HepG2 (cell line): ENCODE results near the gene CBFA2T2. TPM values are rescaled to one million over a fixed set of nuclear protein-coding genes. Genes with fewer than 3 reads are reported as not detected.

Experiments used
- CBFB ChIP-seq: sonication (generic); formaldehyde crosslinking; IDR thresholded peaks from 2 replicates; pipeline ENCODE4 v1.4.0; 2020; ENCODE audit warnings: missing genetic modification reagents
- FOXK1 ChIP-seq: sonication (generic); formaldehyde crosslinking; IDR thresholded peaks from 2 replicates; pipeline ENCODE4 v1.4.0; 2020; ENCODE audit warnings: low read depth, missing genetic modification reagents, borderline replicate concordance
- MTERF4 ChIP-seq: sonication (generic); formaldehyde crosslinking; IDR thresholded peaks from 2 replicates; pipeline ENCODE4 v1.8.0; 2023; ENCODE audit warnings: mild to moderate bottlenecking, missing genetic modification reagents
- PRDM15 ChIP-seq: sonication (generic); formaldehyde crosslinking; IDR thresholded peaks from 2 replicates; pipeline ENCODE4 v1.4.0; 2020; ENCODE audit warnings: missing genetic modification reagents
- RARG ChIP-seq: sonication (generic); formaldehyde crosslinking; IDR thresholded peaks from 2 replicates; pipeline ENCODE4 v1.4.0; 2020; ENCODE audit warnings: low read depth, mild to moderate bottlenecking, missing genetic modification reagents
- SRSF4 ChIP-seq: fragments of 200-400 bp; formaldehyde crosslinking; IDR thresholded peaks from one replicate; pipeline ENCODE4 v1.6.1; 2018; ENCODE audit warnings: mild to moderate bottlenecking, low read depth, low read length, moderate library complexity; ENCODE audit not compliant: poor library complexity, severe bottlenecking
- SRSF9 ChIP-seq: fragments of 200-400 bp; formaldehyde crosslinking; IDR thresholded peaks from 2 replicates; pipeline ENCODE4 v1.6.1; 2018; ENCODE audit warnings: borderline replicate concordance, mild to moderate bottlenecking, low read depth, low read length; ENCODE audit not compliant: insufficient read depth, poor library complexity, severe bottlenecking
- ZNF10 ChIP-seq: sonication (generic); formaldehyde crosslinking; IDR thresholded peaks from 2 replicates; pipeline ENCODE4 v1.4.0; 2020; ENCODE audit warnings: mild to moderate bottlenecking, low read depth, missing genetic modification reagents, borderline replicate concordance
- ZNF546 ChIP-seq: sonication (generic); formaldehyde crosslinking; conservative IDR thresholded peaks from 2 replicates; pipeline ENCODE4 v1.8.1; 2023; ENCODE audit warnings: mild to moderate bottlenecking, missing genetic modification reagents
- ZNF552 ChIP-seq: sonication (generic); formaldehyde crosslinking; IDR thresholded peaks from 2 replicates; pipeline ENCODE4 v1.9.0; 2022; ENCODE audit warnings: missing genetic modification reagents, mild to moderate bottlenecking, borderline replicate concordance
- ZNF672 ChIP-seq: sonication (generic); formaldehyde crosslinking; IDR thresholded peaks from 2 replicates; pipeline ENCODE4 v1.8.1; 2022; ENCODE audit warnings: missing genetic modification reagents
- ZNF816 ChIP-seq: sonication (generic); formaldehyde crosslinking; IDR thresholded peaks from 2 replicates; pipeline ENCODE4 v1.8.0; 2022; ENCODE audit warnings: missing genetic modification reagents, mild to moderate bottlenecking, borderline replicate concordance
- polyA plus RNA-seq, 8 experiments: library from polyadenylated mRNA; depleted of rRNA in 3 of 8; stranded (reverse) in 7 of 8; unstranded in 1 of 8; fragments of >200 nt; fragmentation: Illumina TruSeq in 4 of 8; extraction: Trizol in 4 of 8; gene quantifications; 2 replicates each; pipeline versions ENCODE4 v1.2.1 to v1.2.3, GENCODE V29; 2011 to 2016; ENCODE audit warnings: low read depth in 4 of 8, missing spikeins in 1 of 8, mixed read lengths in 1 of 8; ENCODE audit not compliant: insufficient read depth in 1 of 8
- total RNA-seq, 5 experiments: library from RNA; depleted of rRNA; stranded (reverse); fragments of >200 nt; fragmentation: Illumina TruSeq; extraction: Trizol; gene quantifications; 2 replicates each; pipeline ENCODE4 v1.2.3, GENCODE V29; 2016; ENCODE audit warnings: low read depth in 1 of 5
- TF ChIP-seq, protein P1 (sequence below): sonication (generic); formaldehyde crosslinking; IDR thresholded peaks from 2 replicates; pipeline ENCODE4 v1.5.0; 2020; ENCODE audit warnings: mild to moderate bottlenecking, missing genetic modification reagents, borderline replicate concordance

CBFA2T2 gene
- total and polyA plus RNA-seq, 2 of the 13 experiments (the other 11 are each of a cell fraction or from before 2014, with no cell fraction given): 6.3 to 21.2 TPM

DNA sequence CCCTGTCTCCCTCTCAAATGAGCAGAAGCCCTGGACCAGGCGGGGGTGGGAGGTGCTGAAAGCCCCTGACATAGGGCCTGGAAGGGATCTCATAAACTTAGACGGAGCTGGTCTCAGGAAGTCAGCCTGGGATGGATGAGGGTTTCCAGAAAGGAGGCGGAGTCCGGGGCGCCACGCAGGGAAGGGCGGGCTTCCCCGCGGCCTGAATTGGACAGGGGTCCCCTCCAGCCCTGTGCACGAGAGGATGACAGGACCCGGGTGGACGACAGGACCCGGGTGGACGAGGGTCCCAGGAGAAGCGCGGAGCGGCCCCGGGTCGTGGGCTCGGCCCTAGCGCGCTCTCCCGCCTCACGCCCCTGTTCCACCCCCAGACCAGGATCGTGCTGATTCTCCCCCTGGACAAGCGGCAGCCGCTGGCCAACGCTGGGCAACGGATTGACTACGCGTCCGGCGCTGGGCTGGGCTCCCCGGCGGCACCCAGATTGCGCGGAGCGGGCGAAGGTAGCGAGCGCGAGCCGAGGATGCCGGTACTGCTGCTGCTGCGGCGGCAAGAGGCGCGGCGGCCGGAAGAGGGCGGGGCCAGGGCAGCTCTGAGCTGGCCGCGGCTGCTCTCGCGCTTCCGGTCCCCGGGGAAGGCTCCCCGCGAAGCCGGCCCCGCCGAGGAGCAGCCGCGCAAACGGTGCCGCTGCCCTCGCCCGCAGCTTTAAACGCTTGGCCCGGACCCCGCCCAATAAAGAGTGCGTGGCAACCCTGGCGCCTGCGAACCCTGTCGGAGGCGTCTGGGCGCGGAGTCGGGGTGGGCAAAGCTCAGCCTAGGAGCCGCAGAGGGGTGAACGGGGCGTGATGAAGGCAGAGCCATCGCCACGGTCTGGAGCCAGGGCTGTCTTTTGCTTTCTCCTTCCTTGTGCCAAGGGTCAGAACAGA, 173.5 kb downstream of the CBFA2T2 start (continued):
- TF ChIP-seq, protein P1, sequence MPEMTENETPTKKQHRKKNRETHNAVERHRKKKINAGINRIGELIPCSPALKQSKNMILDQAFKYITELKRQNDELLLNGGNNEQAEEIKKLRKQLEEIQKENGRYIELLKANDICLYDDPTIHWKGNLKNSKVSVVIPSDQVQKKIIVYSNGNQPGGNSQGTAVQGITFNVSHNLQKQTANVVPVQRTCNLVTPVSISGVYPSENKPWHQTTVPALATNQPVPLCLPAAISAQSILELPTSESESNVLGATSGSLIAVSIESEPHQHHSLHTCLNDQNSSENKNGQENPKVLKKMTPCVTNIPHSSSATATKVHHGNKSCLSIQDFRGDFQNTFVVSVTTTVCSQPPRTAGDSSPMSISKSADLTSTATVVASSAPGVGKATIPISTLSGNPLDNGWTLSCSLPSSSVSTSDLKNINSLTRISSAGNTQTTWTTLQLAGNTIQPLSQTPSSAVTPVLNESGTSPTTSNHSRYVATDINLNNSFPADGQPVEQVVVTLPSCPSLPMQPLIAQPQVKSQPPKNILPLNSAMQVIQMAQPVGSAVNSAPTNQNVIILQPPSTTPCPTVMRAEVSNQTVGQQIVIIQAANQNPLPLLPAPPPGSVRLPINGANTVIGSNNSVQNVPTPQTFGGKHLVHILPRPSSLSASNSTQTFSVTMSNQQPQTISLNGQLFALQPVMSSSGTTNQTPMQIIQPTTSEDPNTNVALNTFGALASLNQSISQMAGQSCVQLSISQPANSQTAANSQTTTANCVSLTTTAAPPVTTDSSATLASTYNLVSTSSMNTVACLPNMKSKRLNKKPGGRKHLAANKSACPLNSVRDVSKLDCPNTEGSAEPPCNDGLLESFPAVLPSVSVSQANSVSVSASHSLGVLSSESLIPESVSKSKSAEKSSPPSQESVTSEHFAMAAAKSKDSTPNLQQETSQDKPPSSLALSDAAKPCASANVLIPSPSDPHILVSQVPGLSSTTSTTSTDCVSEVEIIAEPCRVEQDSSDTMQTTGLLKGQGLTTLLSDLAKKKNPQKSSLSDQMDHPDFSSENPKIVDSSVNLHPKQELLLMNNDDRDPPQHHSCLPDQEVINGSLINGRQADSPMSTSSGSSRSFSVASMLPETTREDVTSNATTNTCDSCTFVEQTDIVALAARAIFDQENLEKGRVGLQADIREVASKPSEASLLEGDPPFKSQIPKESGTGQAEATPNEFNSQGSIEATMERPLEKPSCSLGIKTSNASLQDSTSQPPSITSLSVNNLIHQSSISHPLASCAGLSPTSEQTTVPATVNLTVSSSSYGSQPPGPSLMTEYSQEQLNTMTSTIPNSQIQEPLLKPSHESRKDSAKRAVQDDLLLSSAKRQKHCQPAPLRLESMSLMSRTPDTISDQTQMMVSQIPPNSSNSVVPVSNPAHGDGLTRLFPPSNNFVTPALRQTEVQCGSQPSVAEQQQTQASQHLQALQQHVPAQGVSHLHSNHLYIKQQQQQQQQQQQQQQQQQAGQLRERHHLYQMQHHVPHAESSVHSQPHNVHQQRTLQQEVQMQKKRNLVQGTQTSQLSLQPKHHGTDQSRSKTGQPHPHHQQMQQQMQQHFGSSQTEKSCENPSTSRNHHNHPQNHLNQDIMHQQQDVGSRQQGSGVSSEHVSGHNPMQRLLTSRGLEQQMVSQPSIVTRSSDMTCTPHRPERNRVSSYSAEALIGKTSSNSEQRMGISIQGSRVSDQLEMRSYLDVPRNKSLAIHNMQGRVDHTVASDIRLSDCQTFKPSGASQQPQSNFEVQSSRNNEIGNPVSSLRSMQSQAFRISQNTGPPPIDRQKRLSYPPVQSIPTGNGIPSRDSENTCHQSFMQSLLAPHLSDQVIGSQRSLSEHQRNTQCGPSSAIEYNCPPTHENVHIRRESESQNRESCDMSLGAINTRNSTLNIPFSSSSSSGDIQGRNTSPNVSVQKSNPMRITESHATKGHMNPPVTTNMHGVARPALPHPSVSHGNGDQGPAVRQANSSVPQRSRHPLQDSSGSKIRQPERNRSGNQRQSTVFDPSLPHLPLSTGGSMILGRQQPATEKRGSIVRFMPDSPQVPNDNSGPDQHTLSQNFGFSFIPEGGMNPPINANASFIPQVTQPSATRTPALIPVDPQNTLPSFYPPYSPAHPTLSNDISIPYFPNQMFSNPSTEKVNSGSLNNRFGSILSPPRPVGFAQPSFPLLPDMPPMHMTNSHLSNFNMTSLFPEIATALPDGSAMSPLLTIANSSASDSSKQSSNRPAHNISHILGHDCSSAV (CRISPR knock-in tag): peak; percentile 68; the same call in 1 of the 2 replicates
- TF ChIP-seq ZNF552 (peak; percentile 69), ZNF10 (CRISPR knock-in tag) (no peak), ZNF546 (CRISPR knock-in tag) (peak; percentile 83; the same call in 1 of the 2 replicates), MTERF4 (CRISPR knock-in tag) (peak; percentile 50), SRSF4 (no peak), ZNF672 (CRISPR knock-in tag) (peak; percentile 64; the same call in 1 of the 2 replicates), PRDM15 (CRISPR knock-in tag) (0 out of 2 replicates have a peak, but pooled peaks have one; percentile 39), FOXK1 (no peak), ZNF816 (peak; percentile 88), RARG (CRISPR knock-in tag) (no peak; the same call in 1 of the 2 replicates), SRSF9 (no peak), CBFB (CRISPR knock-in tag) (no peak; the same call in none of the 2 replicates)
